SK-N-SH treated with all-trans-retinoic acid at 6 μM for 48 hours (cell line): ENCODE measurements around the gene CTIF.

ENCODE experiments used
- BACH2 ChIP-seq: fragments of 250-450 bp; sonication (Bioruptor Pico); IDR thresholded peaks from 2 replicates; pipeline ENCODE4 v1.9.0; 2021; ENCODE audit warnings: mild to moderate bottlenecking, borderline replicate concordance
- CREB5 ChIP-seq: fragments of 250-450 bp; sonication (Bioruptor Pico); IDR thresholded peaks from 2 replicates; pipeline ENCODE4 v1.5.1; 2020; ENCODE audit warnings: low read depth, mild to moderate bottlenecking, moderate library complexity
- OSR1 ChIP-seq: fragments of 250-450 bp; sonication (Bioruptor Pico); IDR thresholded peaks from 2 replicates; pipeline ENCODE4 v1.8.0; 2022; ENCODE audit warnings: moderate library complexity, mild to moderate bottlenecking, inconsistent platforms
- PATZ1 ChIP-seq: fragments of 250-450 bp; sonication (Bioruptor Pico); IDR thresholded peaks from 2 replicates; pipeline ENCODE4 v1.8.0; 2020; ENCODE audit warnings: mild to moderate bottlenecking, moderate library complexity, borderline replicate concordance
- TCF4 ChIP-seq: fragments of 250-450 bp; sonication (Bioruptor Pico); IDR thresholded peaks from 2 replicates; pipeline ENCODE4 v1.8.0; 2021; ENCODE audit warnings: mild to moderate bottlenecking, moderate library complexity, borderline replicate concordance
- ZFP3 ChIP-seq: fragments of 250-450 bp; sonication (Bioruptor Pico); IDR thresholded peaks from 2 replicates; pipeline ENCODE4 v1.5.0; 2020; ENCODE audit warnings: mild to moderate bottlenecking, moderate library complexity

- TF ChIP-seq BACH2 (CRISPR knock-in tag) (no peak), CREB5 (CRISPR knock-in tag) (no peak), PATZ1 (no peak), ZFP3 (no peak), OSR1 (CRISPR knock-in tag) (no peak), TCF4 (no peak)
Observed at GRCh38 chr18:48502906-48503305, 35.9 kb upstream of the CTIF start.
